NB4 (cell line): ENCODE data around the gene SLC6A6.

ENCODE experiments used
- DNase-seq: peaks from one replicate; pipeline ENCODE4 v3.0.0; 2010; ENCODE audit warnings: low read depth
- H3K4me3 ChIP-seq: one replicate; pipeline ENCODE4 v1.5.1; 2011; ENCODE audit warnings: mild to moderate bottlenecking, low read depth, low read length, moderate library complexity
- CTCF ChIP-seq: IDR thresholded peaks from one replicate; pipeline ENCODE4 v1.5.1; 2012; ENCODE audit warnings: low read depth, low read length
- MYC ChIP-seq: IDR thresholded peaks from 2 replicates; pipeline ENCODE4 v1.6.1; 2011; ENCODE audit warnings: low read depth, low read length
- POLR2A ChIP-seq: IDR thresholded peaks from 2 replicates; pipeline ENCODE4 v1.6.1; 2011; ENCODE audit warnings: mild to moderate bottlenecking; ENCODE audit not compliant: insufficient read length; ENCODE audit errors: extremely low read depth
- TF ChIP-seq, protein P1 (sequence below): IDR thresholded peaks from 2 replicates; pipeline ENCODE4 v1.6.1; 2011; ENCODE audit warnings: low read depth, low read length

The SLC6A6 gene

DNA sequence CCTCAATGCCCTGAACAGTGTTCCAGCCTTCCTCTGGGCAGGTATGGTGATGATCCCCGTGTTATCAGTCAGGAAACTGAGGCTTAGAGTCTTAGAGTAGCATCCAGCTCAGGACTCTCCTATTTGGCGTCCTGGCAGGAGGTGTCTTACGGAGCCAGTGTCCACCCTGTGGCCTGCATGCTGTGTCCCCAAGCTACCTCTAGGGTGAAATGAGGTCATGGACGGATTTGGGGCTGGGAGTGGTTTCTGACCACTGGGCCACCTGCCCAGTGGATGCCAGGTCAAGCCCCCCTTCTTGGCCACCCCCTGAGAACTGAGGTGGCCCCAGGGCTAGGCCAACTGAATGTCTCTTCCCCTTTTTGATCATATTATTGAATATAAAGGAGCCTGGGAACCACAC lies 27.2 kb upstream of the SLC6A6 start:
- TF ChIP-seq MYC (no peak), CTCF (no peak), POLR2A (no peak)
- TF ChIP-seq, protein P1, sequence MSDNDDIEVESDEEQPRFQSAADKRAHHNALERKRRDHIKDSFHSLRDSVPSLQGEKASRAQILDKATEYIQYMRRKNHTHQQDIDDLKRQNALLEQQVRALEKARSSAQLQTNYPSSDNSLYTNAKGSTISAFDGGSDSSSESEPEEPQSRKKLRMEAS: no peak
- no peak overlapping the region for H3K4me3 ChIP-seq
- no peak for DNase-seq

DNA sequence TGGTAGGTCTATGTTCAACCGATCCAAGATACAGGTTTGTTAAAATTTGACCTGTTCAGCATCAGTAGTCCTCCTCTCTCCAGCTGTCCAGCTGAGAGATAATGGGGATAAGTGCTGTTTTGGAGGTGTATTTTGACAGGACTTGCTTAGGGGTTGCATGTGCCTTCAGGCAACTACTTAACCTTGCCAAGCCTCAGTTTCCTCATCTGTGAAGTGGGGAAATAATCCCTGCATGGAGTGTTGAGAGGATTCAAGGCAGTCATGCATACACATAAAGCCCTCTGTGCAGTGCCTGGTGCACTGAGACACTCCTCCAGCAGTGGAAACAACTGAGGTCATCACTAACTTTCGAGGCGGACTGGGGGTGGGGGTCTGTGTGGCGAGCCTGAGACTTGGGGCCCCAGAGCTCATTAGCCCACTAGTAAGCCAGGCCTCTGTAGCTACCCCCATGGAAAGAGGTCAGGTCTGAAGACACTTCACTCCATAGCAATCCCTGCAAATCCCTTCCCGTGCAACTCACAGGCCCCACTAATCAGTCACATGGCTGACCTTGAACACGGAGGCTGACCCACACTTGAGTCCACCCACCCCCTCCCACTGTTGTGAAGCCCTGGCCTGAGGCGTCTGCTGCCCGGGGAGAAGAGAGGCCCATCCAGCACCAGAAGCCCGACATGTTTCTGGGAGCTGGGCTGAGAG lies 25.9 kb upstream of the SLC6A6 start:
- TF ChIP-seq POLR2A: no peak
- no peak for TF ChIP-seq MYC
- TF ChIP-seq, protein P1: no peak
- TF ChIP-seq CTCF: no peak
- no peak overlapping the region for H3K4me3 ChIP-seq
- no peak for DNase-seq

GRCh38 chr3:14377044-14377837 lies 25.2 kb upstream of the SLC6A6 start:
- no peak overlapping the region for H3K4me3 ChIP-seq
- DNase-seq: no peak
- TF ChIP-seq CTCF (no peak), POLR2A (no peak), MYC (no peak)
- TF ChIP-seq, protein P1: peak; percentile 20; the same call in 1 of the 2 replicates

DNA sequence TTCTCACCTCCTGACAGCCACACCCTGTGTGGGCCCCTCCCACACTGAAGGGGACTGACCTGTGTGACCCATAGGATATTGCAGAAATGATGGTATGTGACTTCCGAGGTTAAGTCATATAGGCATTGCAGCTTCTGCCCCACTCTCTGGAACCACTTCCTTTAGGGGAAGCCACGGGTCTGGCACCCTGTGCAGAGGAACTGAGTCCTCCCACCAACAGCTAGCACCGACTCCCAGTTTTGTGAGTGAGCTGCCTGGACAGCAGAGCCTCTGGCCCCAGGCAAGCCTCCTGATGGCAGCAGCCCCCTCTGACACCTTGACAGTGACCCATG lies 24.6 kb upstream of the SLC6A6 start:
- DNase-seq: peak; percentile 93
- no peak overlapping the region for H3K4me3 ChIP-seq
- no peak for TF ChIP-seq CTCF
- TF ChIP-seq, protein P1: no peak; the same call in 1 of the 2 replicates
- TF ChIP-seq POLR2A: no peak
- no peak; the same call in 1 of the 2 replicates for TF ChIP-seq MYC

DNA sequence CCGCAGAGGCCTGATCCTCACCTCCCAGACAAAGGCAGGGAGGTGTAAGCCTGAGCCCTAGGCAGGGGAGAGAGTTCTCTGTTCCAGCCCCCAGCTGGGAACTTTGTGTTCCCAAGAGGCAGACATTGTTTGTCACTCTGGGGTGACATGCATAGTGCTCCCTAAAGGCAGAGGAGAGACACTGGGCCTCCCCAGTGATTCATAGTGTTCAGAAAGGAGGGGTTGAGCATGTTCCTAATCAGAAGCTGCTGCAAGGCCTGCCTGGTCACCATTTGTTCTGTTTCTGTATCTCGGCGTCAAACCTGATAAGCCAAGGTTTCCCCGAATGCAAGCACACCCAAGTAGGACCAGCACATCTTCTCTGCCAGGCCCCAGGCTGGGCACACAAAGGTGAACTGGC lies 24.0 kb upstream of the SLC6A6 start:
- TF ChIP-seq CTCF: no peak
- DNase-seq: peak; percentile 61
- no peak overlapping the region for H3K4me3 ChIP-seq
